Measurements from ENCODE around the gene GTPBP4. TPM values are rescaled to one million over a fixed set of nuclear protein-coding genes. Genes with fewer than 3 reads are reported as not detected.

GTPBP4 gene
- total RNA-seq, 1 donor from 2014 or later: 69.6 TPM

DNA sequence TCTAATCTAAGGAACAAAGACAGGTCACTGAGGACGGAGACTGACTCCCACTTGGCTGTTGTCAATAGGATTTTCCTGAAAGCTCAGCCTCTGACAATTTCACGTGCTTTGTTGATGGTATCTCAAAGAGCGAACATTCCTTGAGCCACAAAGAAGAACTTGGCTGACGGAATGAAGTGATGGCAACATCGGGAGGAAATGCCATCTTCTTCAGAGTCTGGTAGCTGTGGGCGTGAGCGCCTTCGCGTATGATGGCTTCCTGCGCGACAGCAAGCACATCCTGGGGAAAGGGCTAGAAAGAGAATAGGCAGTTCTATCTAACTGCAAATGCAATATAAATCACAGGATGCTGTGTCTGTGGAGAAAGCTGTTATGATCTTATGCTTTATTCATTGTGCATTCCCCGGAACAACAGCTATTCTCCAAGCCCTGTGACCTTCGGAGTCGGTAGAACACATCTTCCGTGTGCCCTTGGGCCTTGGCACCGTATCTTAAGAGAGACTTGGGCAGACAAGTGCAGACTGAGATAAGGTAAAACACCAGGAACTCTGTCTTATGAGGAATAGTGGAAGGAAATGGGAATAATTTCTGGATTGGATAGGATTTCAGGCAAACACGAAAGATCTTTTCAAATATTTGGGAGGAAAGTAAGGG, 19.6 kb upstream of the GTPBP4 start:
- Mint-ChIP-seq H3K36me3 (ENCODE audit: low read depth) (no peaks in the 10 kb centered on the region), H3K27ac (ENCODE audit: unreplicated experiment) (no peak overlapping the region)

DNA sequence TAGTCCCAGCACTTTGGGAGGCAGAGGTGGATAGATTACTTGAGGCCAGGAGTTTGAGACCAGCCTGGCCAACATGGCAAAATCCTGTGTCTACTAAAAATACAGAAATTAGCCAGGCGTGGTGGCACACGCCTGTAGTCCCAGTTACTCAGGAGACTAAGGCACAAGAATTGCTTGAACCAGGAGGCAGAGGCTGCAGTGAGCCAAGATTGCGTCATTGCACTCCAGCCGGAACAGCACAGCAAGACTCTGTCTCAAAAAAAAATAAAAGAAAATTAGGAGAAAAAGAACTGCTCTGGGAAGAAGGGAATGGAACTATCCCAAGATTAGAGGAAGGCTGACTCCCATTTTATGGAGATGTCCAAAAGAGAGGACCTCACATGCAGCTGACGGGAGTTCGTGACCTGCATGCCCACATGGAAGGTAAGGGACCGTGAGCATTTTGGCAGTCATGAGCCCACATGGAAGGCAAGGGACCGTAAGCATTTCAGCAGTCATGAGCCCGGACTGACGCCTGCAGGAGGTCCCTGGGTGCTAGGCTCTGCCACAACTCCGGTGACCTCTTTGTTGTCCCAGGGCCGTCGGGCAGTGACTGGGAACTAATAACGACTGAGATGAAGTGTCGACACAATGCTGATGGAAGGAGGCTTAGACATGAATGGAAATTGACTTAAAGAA, 18.6 kb upstream of the GTPBP4 start:
- Mint-ChIP-seq H3K4me3 (no peak overlapping the region), H3K9me3 (no peaks in the 10 kb centered on the region), H3K27ac (ENCODE audit: unreplicated experiment) (peak overlapping the region; percentile 24), H3K27me3 (ENCODE audit: low read depth) (peaks cover 2% of the 10 kb centered on the region), H3K36me3 (ENCODE audit: low read depth) (no peaks in the 10 kb centered on the region), H3K4me1 (peaks cover 11% of the 10 kb centered on the region)
- TF ChIP-seq, protein P1, sequence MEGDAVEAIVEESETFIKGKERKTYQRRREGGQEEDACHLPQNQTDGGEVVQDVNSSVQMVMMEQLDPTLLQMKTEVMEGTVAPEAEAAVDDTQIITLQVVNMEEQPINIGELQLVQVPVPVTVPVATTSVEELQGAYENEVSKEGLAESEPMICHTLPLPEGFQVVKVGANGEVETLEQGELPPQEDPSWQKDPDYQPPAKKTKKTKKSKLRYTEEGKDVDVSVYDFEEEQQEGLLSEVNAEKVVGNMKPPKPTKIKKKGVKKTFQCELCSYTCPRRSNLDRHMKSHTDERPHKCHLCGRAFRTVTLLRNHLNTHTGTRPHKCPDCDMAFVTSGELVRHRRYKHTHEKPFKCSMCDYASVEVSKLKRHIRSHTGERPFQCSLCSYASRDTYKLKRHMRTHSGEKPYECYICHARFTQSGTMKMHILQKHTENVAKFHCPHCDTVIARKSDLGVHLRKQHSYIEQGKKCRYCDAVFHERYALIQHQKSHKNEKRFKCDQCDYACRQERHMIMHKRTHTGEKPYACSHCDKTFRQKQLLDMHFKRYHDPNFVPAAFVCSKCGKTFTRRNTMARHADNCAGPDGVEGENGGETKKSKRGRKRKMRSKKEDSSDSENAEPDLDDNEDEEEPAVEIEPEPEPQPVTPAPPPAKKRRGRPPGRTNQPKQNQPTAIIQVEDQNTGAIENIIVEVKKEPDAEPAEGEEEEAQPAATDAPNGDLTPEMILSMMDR (conservative IDR thresholded peaks at IDR 0.05): no peak
- DNase-seq (ENCODE audit: low read depth, low spot score): no peak

More for the DNA sequence above, 19.6 kb upstream of the GTPBP4 start:
- Mint-ChIP-seq H3K9me3 (no peaks in the 10 kb centered on the region), H3K4me3 (no peak overlapping the region), H3K27me3 (ENCODE audit: low read depth) (peaks cover 2% of the 10 kb centered on the region), H3K4me1 (peaks cover 11% of the 10 kb centered on the region)
- TF ChIP-seq, protein P1 (conservative IDR thresholded peaks at IDR 0.05): no peak
- DNase-seq (ENCODE audit: low read depth, low spot score): no peak

DNA sequence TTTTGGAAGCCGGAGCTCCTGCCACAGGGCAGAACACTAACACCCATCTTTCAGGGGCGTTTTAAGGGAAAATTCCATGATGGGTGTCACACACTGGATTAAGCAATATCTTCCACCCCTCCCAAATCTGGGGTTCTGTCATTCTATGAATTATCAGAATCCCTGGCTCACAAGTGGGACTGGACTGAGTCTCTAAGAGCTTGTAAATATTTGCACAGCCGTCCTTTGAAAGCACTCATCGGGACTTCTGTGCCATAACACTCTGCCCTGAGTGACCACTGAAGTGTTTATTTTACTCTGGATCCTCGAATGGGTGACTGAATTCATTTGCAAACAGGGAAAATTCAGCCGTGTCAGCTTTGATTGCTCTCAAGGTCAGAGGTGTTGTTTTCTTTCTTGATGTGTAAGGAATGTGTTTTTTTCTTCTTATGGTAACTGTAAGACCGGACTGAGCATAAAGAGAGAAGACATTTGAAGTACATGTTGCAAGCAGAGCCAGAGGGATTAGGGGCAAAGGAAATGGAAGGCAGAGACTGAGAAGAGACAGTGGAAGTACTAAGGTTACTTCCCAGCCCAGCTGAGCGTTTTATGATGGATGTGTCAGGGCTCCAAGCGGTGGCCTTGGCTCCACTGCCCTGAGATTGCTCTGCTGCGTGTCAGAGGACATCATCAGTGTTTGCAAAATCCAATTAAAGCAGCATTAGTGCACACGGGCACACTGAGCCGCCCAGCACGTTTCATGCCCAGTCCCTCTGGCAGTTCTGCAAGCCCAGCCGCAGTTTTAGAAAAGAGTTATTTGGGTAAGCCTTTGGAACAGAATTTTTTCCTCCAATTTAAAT, 17.7 kb upstream of the GTPBP4 start:
- TF ChIP-seq, protein P1 (conservative IDR thresholded peaks at IDR 0.05): no peak
- Mint-ChIP-seq H3K4me3 (no peak overlapping the region), H3K27me3 (ENCODE audit: low read depth) (peaks cover 2% of the 10 kb centered on the region), H3K36me3 (ENCODE audit: low read depth) (no peaks in the 10 kb centered on the region), H3K4me1 (peaks cover 11% of the 10 kb centered on the region), H3K9me3 (no peaks in the 10 kb centered on the region), H3K27ac (ENCODE audit: unreplicated experiment) (no peak overlapping the region)
- DNase-seq (ENCODE audit: low read depth, low spot score): no peak

DNA sequence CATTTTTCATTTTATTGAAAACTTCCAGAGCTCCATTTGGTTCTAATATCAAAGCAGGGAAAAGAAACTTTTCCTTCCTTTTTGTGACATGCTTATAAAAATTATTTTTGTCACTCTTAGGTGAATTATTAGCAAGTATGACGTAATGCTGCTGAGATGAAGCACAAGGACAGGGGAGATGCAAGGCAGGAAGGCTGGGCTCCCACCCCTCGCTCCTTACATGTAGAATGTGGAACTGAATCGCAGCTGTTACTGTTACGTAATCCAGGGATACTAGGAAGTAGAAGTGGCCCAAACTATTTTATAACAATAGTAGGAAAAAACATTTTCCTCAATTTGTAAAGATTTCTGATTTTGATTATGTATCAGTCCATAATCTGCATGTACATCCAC, 17.1 kb upstream of the GTPBP4 start:
- peaks cover under 1% of the 10 kb centered on the region for H3K36me3 Mint-ChIP-seq (ENCODE audit: low read depth)
- no peak overlapping the region for H3K27ac Mint-ChIP-seq (ENCODE audit: unreplicated experiment)
- TF ChIP-seq, protein P1 (conservative IDR thresholded peaks at IDR 0.05): no peak
- DNase-seq (ENCODE audit: low read depth, low spot score): no peak
- H3K4me1 Mint-ChIP-seq: peaks cover 11% of the 10 kb centered on the region
- no peaks in the 10 kb centered on the region for H3K9me3 Mint-ChIP-seq
- peaks cover 2% of the 10 kb centered on the region for H3K27me3 Mint-ChIP-seq (ENCODE audit: low read depth)
- no peak overlapping the region for H3K4me3 Mint-ChIP-seq

DNA sequence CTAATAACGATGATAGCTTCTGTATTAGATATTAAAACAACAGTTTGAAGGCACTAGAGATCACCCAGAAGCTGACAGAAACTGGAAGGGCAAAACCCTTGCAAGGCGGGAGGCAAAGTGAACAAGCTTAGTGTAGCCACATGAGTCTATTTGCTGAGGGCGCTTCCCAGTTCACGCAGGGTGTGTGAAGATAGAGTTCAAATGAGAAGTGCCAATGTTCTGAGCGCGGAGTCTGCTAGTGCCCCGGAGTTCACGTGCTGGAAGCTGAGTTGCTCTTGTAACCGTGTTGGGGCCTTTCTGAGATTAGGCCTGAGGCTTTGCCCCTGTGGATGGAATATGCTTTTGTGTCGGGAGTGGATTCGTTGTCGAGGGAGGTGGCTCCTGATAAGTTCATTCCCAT, 16.6 kb upstream of the GTPBP4 start:
- H3K9me3 Mint-ChIP-seq: peaks cover 3% of the 10 kb centered on the region
- H3K4me1 Mint-ChIP-seq: peaks cover 11% of the 10 kb centered on the region
- no peak overlapping the region for H3K4me3 Mint-ChIP-seq
- H3K36me3 Mint-ChIP-seq (ENCODE audit: low read depth): peaks cover 5% of the 10 kb centered on the region
- peaks cover 2% of the 10 kb centered on the region for H3K27me3 Mint-ChIP-seq (ENCODE audit: low read depth)
- TF ChIP-seq, protein P1 (conservative IDR thresholded peaks at IDR 0.05): no peak
- H3K27ac Mint-ChIP-seq (ENCODE audit: unreplicated experiment): no peak overlapping the region
- DNase-seq (ENCODE audit: low read depth, low spot score): no peak

Data from neural crest cell (in vitro differentiated cells).